IMR-90 (cell line): ENCODE data around the gene COX4I1. TPM values are rescaled to one million over a fixed set of nuclear protein-coding genes. Genes with fewer than 3 reads are reported as not detected.

Experiments used
- ATAC-seq: fragments of 200-7000 bp; cut with Tn5 transposase; 2 replicates; pipeline ENCODE4 v1.9.1; 2020; ENCODE audit warnings: low read depth, mild to moderate bottlenecking, moderate library complexity
- BruUV-seq: library from RNA; stranded (reverse); fragments of 400-500 nt; replicated peaks from 2 replicates; lab custom pipeline; 2021; lab: Mats Ljungman, UMichigan
- CTCF ChIA-PET: fragments of 300-600 bp; formaldehyde crosslinking; extraction: SDS; loops from one replicate; lab custom pipeline; 2021; ENCODE audit warnings: antibody characterized with exemption; lab: Yijun Ruan, JAX
- POLR2A ChIA-PET: fragments of 300-600 bp; sonication (Branson Sonifier 250); formaldehyde crosslinking; loops from one replicate; lab custom pipeline; 2022; ENCODE audit warnings: antibody characterized with exemption; ENCODE audit not compliant: unreplicated experiment; lab: Charles Lee
- DNase-seq: peaks from one replicate; pipeline ENCODE4 v3.0.0; 2013
- H2AFZ ChIP-seq: replicated peaks from 2 replicates; pipeline ENCODE3; 2013; ENCODE audit warnings: low read length, mild to moderate bottlenecking; ENCODE audit not compliant: poor library complexity
- H2AK5ac ChIP-seq: 2 replicates; pipeline ENCODE4 v1.6.1; 2013; ENCODE audit warnings: low read depth, low read length, inconsistent platforms
- H2AK9ac ChIP-seq: replicated peaks from 2 replicates; pipeline ENCODE3; 2013; ENCODE audit warnings: mild to moderate bottlenecking, low read depth, low read length, moderate library complexity; ENCODE audit not compliant: poor library complexity
- H2BK120ac ChIP-seq: 2 replicates; pipeline ENCODE4 v1.6.1; 2013; ENCODE audit warnings: low read depth, low read length, inconsistent platforms
- H2BK15ac ChIP-seq: 3 replicates; pipeline ENCODE4 v1.6.1; 2013; ENCODE audit warnings: low read depth, low read length, inconsistent platforms
- H2BK20ac ChIP-seq: 2 replicates; pipeline ENCODE4 v1.6.1; 2013; ENCODE audit warnings: low read depth, mild to moderate bottlenecking, inconsistent platforms, low read length, moderate library complexity
- H2BK5ac ChIP-seq: 2 replicates; pipeline ENCODE4 v1.6.1; 2013; ENCODE audit warnings: mild to moderate bottlenecking, low read depth, low read length, inconsistent platforms; ENCODE audit not compliant: poor library complexity, severe bottlenecking
- H3K14ac ChIP-seq: replicated peaks from 2 replicates; pipeline ENCODE4 v1.6.1; 2013; ENCODE audit warnings: low read depth, low read length, inconsistent platforms
- H3K18ac ChIP-seq: 2 replicates; pipeline ENCODE4 v1.6.1; 2013; ENCODE audit warnings: low read depth, low read length, control low read depth
- H3K23ac ChIP-seq: 2 replicates; pipeline ENCODE4 v1.6.1; 2013; ENCODE audit warnings: low read depth, low read length, inconsistent platforms
- H3K27ac ChIP-seq: 2 replicates; pipeline ENCODE4 v1.5.1; 2013; ENCODE audit warnings: mild to moderate bottlenecking, control low read depth, low read length; ENCODE audit not compliant: insufficient read depth
- H3K27me3 ChIP-seq: 2 replicates; pipeline ENCODE4 v1.6.1; 2013; ENCODE audit warnings: low read length; ENCODE audit not compliant: control insufficient read depth, insufficient read depth
- H3K36me3 ChIP-seq: 2 replicates; pipeline ENCODE4 v1.6.1; 2013; ENCODE audit warnings: low read length, mixed read lengths; ENCODE audit not compliant: control insufficient read depth, insufficient read depth
- H3K4ac ChIP-seq: 2 replicates; pipeline ENCODE4 v1.6.1; 2013; ENCODE audit warnings: low read depth, low read length, inconsistent platforms
- H3K4me1 ChIP-seq: 2 replicates; pipeline ENCODE4 v1.6.1; 2013; ENCODE audit warnings: low read length, mixed read lengths; ENCODE audit not compliant: control insufficient read depth, insufficient read depth
- H3K4me2 ChIP-seq: 2 replicates; pipeline ENCODE4 v1.6.1; 2013; ENCODE audit warnings: low read depth, mild to moderate bottlenecking, control low read depth, low read length, moderate library complexity
- H3K4me3 ChIP-seq: 2 replicates; pipeline ENCODE4 v1.5.1; 2013; ENCODE audit warnings: low read depth, mild to moderate bottlenecking, control low read depth, low read length, moderate library complexity; ENCODE audit not compliant: insufficient read depth
- H3K56ac ChIP-seq: 2 replicates; pipeline ENCODE4 v1.6.1; 2013; ENCODE audit warnings: low read length, inconsistent platforms; ENCODE audit not compliant: insufficient read depth; ENCODE audit errors: extremely low read depth
- H3K79me1 ChIP-seq, 2 experiments: 2 replicates each; pipeline ENCODE4 v1.6.1; 2013; ENCODE audit warnings: low read length in 2 of 2, inconsistent platforms in 1 of 2, low read depth in 1 of 2
- H3K9ac ChIP-seq: 2 replicates; pipeline ENCODE4 v1.6.1; 2013; ENCODE audit warnings: low read depth, low read length, control low read depth
- H3K9me1 ChIP-seq: 2 replicates; pipeline ENCODE4 v1.6.1; 2013; ENCODE audit warnings: low read length, inconsistent platforms; ENCODE audit not compliant: insufficient read depth
- H3K9me3 ChIP-seq: 2 replicates; pipeline ENCODE4 v1.6.1; 2013; ENCODE audit warnings: low read length; ENCODE audit not compliant: control insufficient read depth, insufficient read depth
- H4K20me1 ChIP-seq: 2 replicates; pipeline ENCODE4 v1.6.1; 2013; ENCODE audit warnings: low read length, inconsistent platforms; ENCODE audit not compliant: insufficient read depth
- H4K5ac ChIP-seq: 2 replicates; pipeline ENCODE4 v1.6.1; 2013; ENCODE audit warnings: mild to moderate bottlenecking, low read depth, low read length, control low read depth
- H4K8ac ChIP-seq, 2 experiments: 2 replicates each; pipeline ENCODE4 v1.6.1; 2013; ENCODE audit warnings: low read depth in 2 of 2, low read length in 2 of 2, control low read depth in 1 of 2, inconsistent platforms in 1 of 2
- H4K91ac ChIP-seq: 2 replicates; pipeline ENCODE4 v1.6.1; 2013; ENCODE audit warnings: low read depth, low read length, inconsistent platforms; ENCODE audit not compliant: insufficient read depth
- BHLHE40 ChIP-seq: fragments of 150-350 bp; IDR thresholded peaks from 2 replicates; pipeline ENCODE4 v1.6.1; 2016; ENCODE audit warnings: mild to moderate bottlenecking, low read depth, low read length
- CEBPB ChIP-seq: IDR thresholded peaks from 2 replicates; pipeline ENCODE4 v1.6.1; 2012; ENCODE audit warnings: low read depth, low read length, improper control_type of control experiment
- CHD1 ChIP-seq: IDR thresholded peaks from 2 replicates; pipeline ENCODE4 v1.6.1; 2012; ENCODE audit warnings: low read depth, low read length, improper control_type of control experiment
- CTCF ChIP-seq: conservative IDR thresholded peaks from 2 replicates; pipeline ENCODE4 v1.5.1; 2012; ENCODE audit warnings: mild to moderate bottlenecking, low read depth, low read length, improper control_type of control experiment
- ELK1 ChIP-seq: fragments of 150-350 bp; IDR thresholded peaks from 2 replicates; pipeline ENCODE4 v1.6.1; 2016; ENCODE audit warnings: low read depth, mild to moderate bottlenecking, low read length, moderate library complexity, borderline replicate concordance
- FOS ChIP-seq: fragments of 150-350 bp; IDR thresholded peaks from 2 replicates; pipeline ENCODE4 v1.6.1; 2016; ENCODE audit warnings: low read depth, low read length
- MAZ ChIP-seq: IDR thresholded peaks from 2 replicates; pipeline ENCODE4 v1.6.1; 2012; ENCODE audit warnings: low read depth, mild to moderate bottlenecking, low read length, improper control_type of control experiment, moderate library complexity, borderline replicate concordance
- MXI1 ChIP-seq: IDR thresholded peaks from 2 replicates; pipeline ENCODE4 v1.6.1; 2012; ENCODE audit warnings: low read depth, mild to moderate bottlenecking, low read length, moderate library complexity, borderline replicate concordance
- POLR2A ChIP-seq: IDR thresholded peaks from 2 replicates; pipeline ENCODE4 v1.6.1; 2012; ENCODE audit warnings: mild to moderate bottlenecking, low read depth, low read length
- RCOR1 ChIP-seq: IDR thresholded peaks from 2 replicates; pipeline ENCODE4 v1.6.1; 2012; ENCODE audit warnings: mild to moderate bottlenecking, low read length, improper control_type of control experiment; ENCODE audit not compliant: insufficient replicate concordance
- SMC3 ChIP-seq: fragments of 150-350 bp; IDR thresholded peaks from 2 replicates; pipeline ENCODE4 v1.6.1; 2016; ENCODE audit warnings: low read depth, mild to moderate bottlenecking, antibody characterized with exemption, low read length, moderate library complexity
- WGBS, 2 experiments: methylation state at CpG; one replicate each; pipeline versions ENCODE4 v1.1.5 to v1.1.7; 2013; ENCODE audit warnings: missing lambda C conversion rate in 2 of 2; ENCODE audit not compliant: insufficient read length in 1 of 2; ENCODE audit errors: extremely low coverage in 2 of 2; 5-methylcytosine and 5-hydroxymethylcytosine counted together
- dilution Hi-C: fragments of 300-500 bp; cut with HindIII; formaldehyde crosslinking; loops from one replicate; pipeline ENCODE4 v1.14.3; 2018; ENCODE audit warnings: low sequenced_read_pairs; ENCODE audit not compliant: unreplicated experiment
- in situ Hi-C: fragments of 300-500 bp; cut with MboI; formaldehyde crosslinking; loops from 3 replicates; pipeline ENCODE4 v1.14.3; 2019; ENCODE audit warnings: low sequenced_read_pairs, inconsistent platforms, mixed read lengths
- intact Hi-C: fragments of 100-400 bp; cut with micrococcal nuclease; formaldehyde crosslinking; loops from 2 replicates; pipeline ENCODE4 v1.10.0; 2022
- polyA plus RNA-seq, 3 experiments: library from polyadenylated mRNA; depleted of rRNA; stranded (reverse); fragments of >200 nt; gene quantifications; 2 replicates each; pipeline ENCODE4 v1.2.3, GENCODE V29; 2012; ENCODE audit warnings: low replicate concordance in 1 of 3
- total RNA-seq: library from RNA; depleted of rRNA; stranded (reverse); fragments of >200 nt; gene quantifications from 2 replicates; pipeline ENCODE4 v1.2.3, GENCODE V29; 2012

COX4I1 gene
- total and polyA plus RNA-seq, 2 of the 4 experiments (the other 2 are of a cell fraction): 397 to 700 TPM

DNA sequence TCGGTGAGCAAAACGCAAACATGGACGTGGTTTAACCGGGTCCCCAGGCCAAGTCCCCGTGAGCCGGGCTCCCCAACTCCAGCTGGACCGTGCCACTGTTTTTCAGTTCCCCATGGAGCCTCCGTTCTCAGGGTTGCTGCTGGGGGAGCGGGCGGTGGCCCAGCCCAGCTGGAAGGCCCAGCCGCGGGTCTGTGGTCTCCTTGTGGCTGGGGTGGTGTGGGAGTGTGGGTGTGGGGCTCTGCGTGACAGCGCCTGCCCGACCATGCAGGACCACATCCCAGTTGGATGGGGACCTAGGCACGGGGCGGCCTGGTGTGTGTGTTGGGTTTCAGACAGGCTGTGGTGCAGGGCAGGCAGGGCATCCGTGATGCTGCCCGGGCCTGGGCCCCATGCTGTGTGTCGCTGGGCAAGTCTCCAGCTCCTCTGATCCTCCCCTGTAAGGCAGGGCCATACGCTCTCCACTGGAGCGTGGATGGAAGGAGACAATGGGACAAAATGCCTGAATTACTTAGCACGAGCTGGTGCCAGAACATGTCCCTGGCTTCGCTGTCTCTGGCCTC is 40.3 kb downstream of the COX4I1 start:
- CTCF ChIA-PET: no interaction called here
- Histone ChIP-seq H2AK5ac (no peak overlapping the region), H4K20me1 (no peaks in the 10 kb centered on the region), H2AK9ac (no peak overlapping the region), H3K27me3 (peaks cover 76% of the 10 kb centered on the region), H3K4me1 (no peaks in the 10 kb centered on the region; the same call in 1 of the 2 replicates), H3K18ac (no peak overlapping the region), H2BK20ac (no peak overlapping the region), H3K4ac (no peak overlapping the region), H2BK120ac (no peak overlapping the region), H3K56ac (no peak overlapping the region), H3K4me3 (no peak overlapping the region), H2AFZ (no peak overlapping the region), H3K23ac (no peak overlapping the region), H4K91ac (no peak overlapping the region), H3K9ac (no peak overlapping the region), H3K9me3 (peaks cover 5% of the 10 kb centered on the region), H4K5ac (no peak overlapping the region), H3K27ac (no peak overlapping the region), H3K36me3 (no peaks in the 10 kb centered on the region), H2BK5ac (no peak overlapping the region), H2BK15ac (no peak overlapping the region), H4K8ac (no peak overlapping the region), H3K9me1 (no peaks in the 10 kb centered on the region), H3K14ac (no peak overlapping the region), H3K79me1 (no peaks in the 10 kb centered on the region), H3K4me2 (no peak overlapping the region)
- no peak for ATAC-seq
- dilution Hi-C loops (no loop called here), in situ Hi-C loops (no loop called here), intact Hi-C loops (no loop called here)
- WGBS, 2 experiments: 82% methylated on average over 13 of the region's 24 CpGs; no CpG with 5 or more reads in 1 of the 2 experiments
- TF ChIP-seq POLR2A (no peak), SMC3 (no peak), BHLHE40 (no peak), CEBPB (no peak), ELK1 (no peak), CHD1 (no peak), MAZ (no peak), RCOR1 (no peak), FOS (no peak), MXI1 (no peak), CTCF (no peak)
- DNase-seq: no peak
- POLR2A ChIA-PET: no interaction called here
- BruUV-seq: no TSS peak
